K562 (cell line): Measurements from ENCODE around the gene NHSL2. TPM values are rescaled to one million over a fixed set of nuclear protein-coding genes. Genes with fewer than 3 reads are reported as not detected.

ENCODE experiments used
- ATAC-seq: fragments of 200-7000 bp; cut with Tn5 transposase; 3 replicates; pipeline ENCODE4 v1.9.1; 2020; ENCODE audit warnings: moderate library complexity
- BruUV-seq: library from RNA; stranded (reverse); fragments of 400-500 nt; replicated peaks from 2 replicates; lab custom pipeline; 2021; lab: Mats Ljungman, UMichigan
- CTCF ChIA-PET: fragments of 300-600 bp; formaldehyde crosslinking; extraction: SDS; loops from one replicate; lab custom pipeline; 2021; ENCODE audit warnings: low intra/inter-chr PET ratio; lab: Yijun Ruan, JAX
- POLR2A ChIA-PET: fragments of 300-600, 350-650 bp; sonication (Branson Sonifier 250); formaldehyde crosslinking; extraction: SDS; loops from one replicate; lab custom pipeline; 2021; ENCODE audit warnings: antibody characterized with exemption, inconsistent platforms; lab: Yijun Ruan, JAX
- DNase-seq, 4 experiments: peaks; one replicate each; pipeline versions ENCODE4 v3.0.0 to v3.0.0-alpha.2; 2011 to 2018; ENCODE audit warnings: low spot score in 3 of 4, mixed read lengths in 3 of 4; ENCODE audit errors: extremely low read depth in 1 of 4
- FAIRE-seq: peaks from 2 replicates; lab custom pipeline; 2011; peaks lifted over from hg19 to GRCh38; lab: Jason Lieb, UNC
- H2AFZ ChIP-seq: 2 replicates; pipeline ENCODE4 v1.6.0; 2011; ENCODE audit warnings: low read depth, low read length, control low read depth, inconsistent platforms
- H3K27ac ChIP-seq: fragments of 200-600 bp; 3 replicates; pipeline ENCODE4 v1.8.0; 2011; ENCODE audit warnings: low read depth, mild to moderate bottlenecking, control low read depth, inconsistent platforms, low read length, moderate library complexity, mixed read lengths; ENCODE audit errors: extremely low read depth
- H3K27me3 ChIP-seq, 2 experiments: fragments of 300-600 bp in 1 of 2; 2 replicates in 1 of 2; 3 replicates in 1 of 2; pipeline versions ENCODE4 v1.6.0 to v1.8.0; 2011; ENCODE audit warnings: inconsistent platforms in 2 of 2, low read length in 2 of 2, mild to moderate bottlenecking in 1 of 2, mixed read lengths in 1 of 2, moderate library complexity in 1 of 2; ENCODE audit not compliant: control insufficient read depth in 2 of 2, insufficient read depth in 2 of 2
- H3K36me3 ChIP-seq: fragments of 300-600 bp; 3 replicates; pipeline ENCODE4 v1.8.0; 2011; ENCODE audit warnings: mild to moderate bottlenecking, low read length, inconsistent platforms; ENCODE audit not compliant: control insufficient read depth, insufficient read depth
- H3K4me1 ChIP-seq, 2 experiments: fragments of 200-600 bp in 1 of 2; replicated peaks in 1 of 2; 2 replicates in 1 of 2; 3 replicates in 1 of 2; pipeline versions ENCODE4 v1.5.1 to v1.8.0; 2011; ENCODE audit warnings: inconsistent platforms in 2 of 2, low read length in 2 of 2, mild to moderate bottlenecking in 1 of 2, mixed read lengths in 1 of 2, moderate library complexity in 1 of 2; ENCODE audit not compliant: control insufficient read depth in 2 of 2, insufficient read depth in 2 of 2
- H3K4me2 ChIP-seq: 2 replicates; pipeline ENCODE4 v1.6.1; 2011; ENCODE audit warnings: low read length, control low read depth, inconsistent platforms, mixed read lengths; ENCODE audit not compliant: insufficient read depth
- H3K4me3 ChIP-seq: fragments of 200-600 bp; sonication (generic), shearing (Covaris generic); 2 replicates; pipeline ENCODE4 v1.5.1; 2016; ENCODE audit warnings: control low read depth, inconsistent platforms
- H3K79me2 ChIP-seq: fragments of 200-600 bp; 3 replicates; pipeline ENCODE4 v1.8.0; 2011; ENCODE audit warnings: low read length, inconsistent platforms; ENCODE audit not compliant: control insufficient read depth, insufficient read depth
- H3K9ac ChIP-seq, 2 experiments: 2 replicates each; pipeline versions ENCODE4 v1.6.0 to v1.6.1; 2011; ENCODE audit warnings: low read depth in 2 of 2, low read length in 2 of 2, control low read depth in 1 of 2, inconsistent platforms in 1 of 2, mild to moderate bottlenecking in 1 of 2, mixed read lengths in 1 of 2; ENCODE audit not compliant: insufficient read depth in 1 of 2
- H3K9me1 ChIP-seq: one replicate; pipeline ENCODE4 v1.6.0; 2011; ENCODE audit warnings: inconsistent platforms, mild to moderate bottlenecking, low read length, moderate library complexity; ENCODE audit not compliant: control insufficient read depth, insufficient read depth
- H3K9me3 ChIP-seq: replicated peaks from 2 replicates; pipeline ENCODE4 v1.5.1; 2011; ENCODE audit warnings: low read depth, low read length, inconsistent platforms; ENCODE audit not compliant: control insufficient read depth, insufficient read depth
- H4K20me1 ChIP-seq: replicated peaks from 2 replicates; pipeline ENCODE4 v1.6.1; 2011; ENCODE audit warnings: low read length, inconsistent platforms, mixed read lengths; ENCODE audit not compliant: control insufficient read depth, insufficient read depth
- ADNP ChIP-seq: fragments of 200-800 bp; sonication (Bioruptor generic); IDR thresholded peaks from 2 replicates; pipeline ENCODE4 v1.6.1; 2016; ENCODE audit warnings: missing genetic modification characterization, missing compliant biosample characterization
- BHLHE40 ChIP-seq: IDR thresholded peaks from 2 replicates; pipeline ENCODE4 v1.6.1; 2011; ENCODE audit warnings: low read length, improper control_type of control experiment
- C11orf30 ChIP-seq: fragments of 450-650 bp; IDR thresholded peaks from 2 replicates; pipeline ENCODE4 v1.6.1; 2016; ENCODE audit warnings: low read depth, mild to moderate bottlenecking
- CBFA2T3 ChIP-seq: fragments of 450-650 bp; IDR thresholded peaks from 2 replicates; pipeline ENCODE4 v1.6.1; 2017
- CBX5 ChIP-seq: IDR thresholded peaks from 2 replicates; pipeline ENCODE4 v1.6.1; 2014; ENCODE audit warnings: low read depth, borderline replicate concordance
- CTCF ChIP-seq, 3 experiments: IDR thresholded peaks in 2 of 3; conservative IDR thresholded peaks in 1 of 3; 2 replicates each; pipeline ENCODE4 v1.5.1; 2011 to 2012; ENCODE audit warnings: low read length in 3 of 3, mild to moderate bottlenecking in 3 of 3, control low read depth in 2 of 3, improper control_type of control experiment in 1 of 3, inconsistent platforms in 1 of 3, low read depth in 1 of 3, mixed read lengths in 1 of 3, moderate library complexity in 1 of 3; ENCODE audit not compliant: insufficient read depth in 2 of 3
- FOXJ3 ChIP-seq: sonication (generic); formaldehyde crosslinking; IDR thresholded peaks from 2 replicates; pipeline ENCODE4 v1.4.0; 2020; ENCODE audit warnings: mild to moderate bottlenecking, missing genetic modification reagents
- LARP7 ChIP-seq: fragments of 450-650 bp; IDR thresholded peaks from 2 replicates; pipeline ENCODE4 v1.6.1; 2016
- MAFG ChIP-seq: fragments of 450-650 bp; conservative IDR thresholded peaks from 2 replicates; pipeline ENCODE4 v1.6.1; 2016; ENCODE audit warnings: missing genetic modification characterization, missing compliant biosample characterization
- NFE2 ChIP-seq: IDR thresholded peaks from 2 replicates; pipeline ENCODE4 v1.6.1; 2014; ENCODE audit warnings: antibody characterized with exemption, low read depth
- NR2C1 ChIP-seq, 2 experiments: fragments of 450-650 bp; IDR thresholded peaks; 2 replicates each; pipeline ENCODE4 v1.6.1; 2017; ENCODE audit warnings: mild to moderate bottlenecking in 2 of 2, antibody characterized with exemption in 1 of 2, inconsistent platforms in 1 of 2, missing compliant biosample characterization in 1 of 2, missing genetic modification characterization in 1 of 2
- OTX1 ChIP-seq: fragments of 450-650 bp; formaldehyde crosslinking; IDR thresholded peaks from 2 replicates; pipeline ENCODE4 v1.4.0; 2022; ENCODE audit warnings: mild to moderate bottlenecking
- PRPF4 ChIP-seq: fragments of 200-400 bp; formaldehyde crosslinking; IDR thresholded peaks from one replicate; pipeline ENCODE4 v1.6.1; 2017; ENCODE audit warnings: low read length, low read depth, mild to moderate bottlenecking; ENCODE audit not compliant: insufficient read depth, poor library complexity, severe bottlenecking
- SAFB2 ChIP-seq: fragments of 200-400 bp; formaldehyde crosslinking; IDR thresholded peaks from 2 replicates; pipeline ENCODE4 v1.6.1; 2018; ENCODE audit warnings: borderline replicate concordance, low read length, low read depth, moderate library complexity; ENCODE audit not compliant: severe bottlenecking
- TRIM25 ChIP-seq: fragments of 450-650 bp; IDR thresholded peaks from 2 replicates; pipeline ENCODE4 v1.7.0; 2016; ENCODE audit warnings: borderline replicate concordance
- ZFPM2 ChIP-seq: fragments of 250-450 bp; sonication (Bioruptor Pico); IDR thresholded peaks from 2 replicates; pipeline ENCODE4 v1.5.1; 2022; ENCODE audit warnings: mild to moderate bottlenecking
- ZNF253 ChIP-seq: fragments of 250-450 bp; sonication (Bioruptor Pico); conservative IDR thresholded peaks from 2 replicates; pipeline ENCODE4 v1.6.1; 2021; ENCODE audit warnings: mild to moderate bottlenecking
- WGBS: fragments of 100-300 bp; shearing (Covaris generic); methylation state at CpG from one replicate; pipeline ENCODE4 v1.1.6; 2016; ENCODE audit warnings: low coverage, mixed read lengths; ENCODE audit not compliant: insufficient coverage; ENCODE audit errors: missing lambda C conversion rate; 5-methylcytosine and 5-hydroxymethylcytosine counted together
- in situ Hi-C: fragments of 300-500 bp; cut with MboI; formaldehyde crosslinking; loops from 4 replicates; pipeline ENCODE4 v1.15.0; 2018; ENCODE audit warnings: inconsistent platforms, mixed read lengths
- intact Hi-C: fragments of 100-400 bp; cut with micrococcal nuclease; formaldehyde crosslinking; loops from 2 replicates; pipeline ENCODE4 v1.14.2; 2022
- polyA plus RNA-seq, 8 experiments: library from polyadenylated mRNA; depleted of rRNA in 4 of 8; stranded (reverse) in 5 of 8; unstranded in 3 of 8; fragments of >200 nt; fragmentation: Nextera tagmentation in 2 of 8; fragmentation: Illumina TruSeq in 1 of 8; extraction: Ambion mirVana in 2 of 8; extraction: Trizol in 1 of 8; gene quantifications; 2 replicates each; pipeline versions ENCODE4 v1.2.1 to v1.2.3, GENCODE V29; 2011 to 2014; ENCODE audit warnings: inconsistent platforms in 1 of 8, missing spikeins in 1 of 8
- total RNA-seq, 7 experiments: library from RNA; depleted of rRNA in 6 of 7; stranded (reverse); fragments of >200 nt in 6 of 7; fragmentation: Illumina TruSeq in 2 of 7; extraction: Trizol in 2 of 7; gene quantifications; 2 replicates each; pipeline versions ENCODE4 v1.2.1 to v1.2.3, GENCODE V29; 2011 to 2021; ENCODE audit warnings: low replicate concordance in 1 of 7
- TF ChIP-seq, protein P1 (sequence below): fragments of 450-650 bp; conservative IDR thresholded peaks from 2 replicates; pipeline ENCODE4 v1.6.1; 2016; ENCODE audit warnings: missing genetic modification characterization, low read depth, mild to moderate bottlenecking, missing compliant biosample characterization, moderate library complexity
- TF ChIP-seq, protein P2 (sequence below): fragments of 250-450 bp; sonication (Bioruptor Pico); IDR thresholded peaks from 2 replicates; pipeline ENCODE4 v1.5.0; 2020; ENCODE audit warnings: mild to moderate bottlenecking

Gene NHSL2
- total and polyA plus RNA-seq, 9 of the 15 experiments (the other 6 are each of a cell fraction or from before 2014, with no cell fraction given): 0.02 TPM; not detected in 8

DNA sequence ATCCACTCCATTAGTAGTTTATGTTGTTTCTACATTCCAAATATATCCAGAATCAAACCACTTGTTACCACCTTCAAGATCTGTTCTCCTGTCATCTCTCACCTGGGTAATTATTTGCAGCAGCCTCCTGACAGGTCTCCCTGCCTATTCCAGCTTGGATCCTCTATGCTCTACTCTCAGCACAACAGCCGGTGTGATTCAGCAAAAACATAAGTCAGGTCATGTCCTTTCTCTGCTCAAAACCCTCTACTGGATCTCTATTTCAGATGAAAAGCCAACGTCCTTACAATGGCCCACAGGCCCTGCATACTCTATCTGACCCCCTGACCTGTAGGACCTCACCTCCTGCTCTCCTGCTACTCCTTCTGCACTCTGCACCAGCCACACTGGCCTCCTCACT, 84.5 kb downstream of the NHSL2 start:
- H3K9me3 ChIP-seq: no peaks in the 10 kb centered on the region
- no peak for DNase-seq
- peaks cover 0 to 10% of the 10 kb centered on the region in 2 experiments; a peak in 2 of 5 replicates for H3K27me3 ChIP-seq
- H3K36me3 ChIP-seq: no peaks in the 10 kb centered on the region
- in situ Hi-C loops: no loop called here
- H3K79me2 ChIP-seq: no peaks in the 10 kb centered on the region
- ChIA-PET POLR2A (interaction anchor here (0.8 kb wide), 1 partner anchor 157 kb away, joined by 3 read pairs; no protein-coding TSS in a partner anchor), CTCF (no interaction called here)
- no peak for ATAC-seq
- intact Hi-C loops: no loop called here
- H3K4me2 ChIP-seq: no peak overlapping the region
- no peaks in the 10 kb centered on the region for H3K4me1 ChIP-seq
- FAIRE-seq: no peak
- BruUV-seq: no TSS peak
- H4K20me1 ChIP-seq: no peaks in the 10 kb centered on the region
- H3K27ac ChIP-seq: no peak overlapping the region
- H2AFZ ChIP-seq: no peak overlapping the region
- WGBS: 0% methylated on average over 2 of the region's 2 CpGs
- H3K4me3 ChIP-seq: no peak overlapping the region
- no peaks in the 10 kb centered on the region for H3K9me1 ChIP-seq
- H3K9ac ChIP-seq: no peak overlapping the region
- TF ChIP-seq SAFB2: no peak
- no peak for TF ChIP-seq ZNF253
- no peak for TF ChIP-seq ADNP (tag)
- TF ChIP-seq C11orf30: peak; percentile 67
- no peak for TF ChIP-seq OTX1 (CRISPR knock-in tag)
- peak; percentile 74 for TF ChIP-seq NFE2
- peak; percentile 55 for TF ChIP-seq MAFG
- TF ChIP-seq ZFPM2 (CRISPR knock-in tag): no peak
- TF ChIP-seq BHLHE40: no peak
- TF ChIP-seq, protein P1, sequence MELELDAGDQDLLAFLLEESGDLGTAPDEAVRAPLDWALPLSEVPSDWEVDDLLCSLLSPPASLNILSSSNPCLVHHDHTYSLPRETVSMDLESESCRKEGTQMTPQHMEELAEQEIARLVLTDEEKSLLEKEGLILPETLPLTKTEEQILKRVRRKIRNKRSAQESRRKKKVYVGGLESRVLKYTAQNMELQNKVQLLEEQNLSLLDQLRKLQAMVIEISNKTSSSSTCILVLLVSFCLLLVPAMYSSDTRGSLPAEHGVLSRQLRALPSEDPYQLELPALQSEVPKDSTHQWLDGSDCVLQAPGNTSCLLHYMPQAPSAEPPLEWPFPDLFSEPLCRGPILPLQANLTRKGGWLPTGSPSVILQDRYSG: no peak
- TF ChIP-seq PRPF4: no peak
- TF ChIP-seq LARP7: no peak
- no peak for TF ChIP-seq TRIM25
- no peak for TF ChIP-seq NR2C1 (IDR thresholded peaks at IDR 0.05)
- no peak for TF ChIP-seq NR2C1 (tag; IDR thresholded peaks at IDR 0.05)
- no peak for TF ChIP-seq CTCF (IDR thresholded peaks at IDR 0.05 in 2 of 3, conservative IDR thresholded peaks at IDR 0.05 in 1 of 3; ENCODE audit: insufficient read depth in 2 of 3, low read depth in 1 of 3, low read length in 3 of 3)
- TF ChIP-seq FOXJ3 (CRISPR knock-in tag): no peak
- no peak for TF ChIP-seq CBFA2T3
- TF ChIP-seq, protein P2, sequence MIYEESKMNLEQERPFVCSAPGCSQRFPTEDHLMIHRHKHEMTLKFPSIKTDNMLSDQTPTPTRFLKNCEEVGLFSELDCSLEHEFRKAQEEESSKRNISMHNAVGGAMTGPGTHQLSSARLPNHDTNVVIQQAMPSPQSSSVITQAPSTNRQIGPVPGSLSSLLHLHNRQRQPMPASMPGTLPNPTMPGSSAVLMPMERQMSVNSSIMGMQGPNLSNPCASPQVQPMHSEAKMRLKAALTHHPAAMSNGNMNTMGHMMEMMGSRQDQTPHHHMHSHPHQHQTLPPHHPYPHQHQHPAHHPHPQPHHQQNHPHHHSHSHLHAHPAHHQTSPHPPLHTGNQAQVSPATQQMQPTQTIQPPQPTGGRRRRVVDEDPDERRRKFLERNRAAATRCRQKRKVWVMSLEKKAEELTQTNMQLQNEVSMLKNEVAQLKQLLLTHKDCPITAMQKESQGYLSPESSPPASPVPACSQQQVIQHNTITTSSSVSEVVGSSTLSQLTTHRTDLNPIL (CRISPR knock-in tag): no peak
- no peak for TF ChIP-seq CBX5
